Keratinocyte (primary cell): ENCODE data around the gene UGT1A4.

Source experiments
- CTCF ChIP-seq, 3 experiments: IDR thresholded peaks in 1 of 3; conservative IDR thresholded peaks in 1 of 3; optimal IDR thresholded peaks in 1 of 3; 2 replicates in 2 of 3; 3 replicates in 1 of 3; pipeline versions ENCODE3 to v1.5.1; 2011; ENCODE audit warnings: low read length in 3 of 3, mild to moderate bottlenecking in 3 of 3, moderate library complexity in 2 of 3, control low read depth in 1 of 3, inconsistent platforms in 1 of 3; ENCODE audit not compliant: insufficient read depth in 2 of 3; ENCODE audit errors: extremely low read depth in 1 of 3
- EZH2 ChIP-seq: IDR thresholded peaks from one replicate; pipeline ENCODE4 v1.6.1; 2012; ENCODE audit warnings: inconsistent platforms, mild to moderate bottlenecking, low read length, moderate library complexity

GRCh38 chr2:233792720-233793119, 74.2 kb downstream of the UGT1A4 start:
- TF ChIP-seq CTCF (optimal IDR thresholded peaks at IDR 0.05 in 1 of 3, IDR thresholded peaks at IDR 0.05 in 1 of 3, conservative IDR thresholded peaks at IDR 0.05 in 1 of 3; ENCODE audit: extremely low read depth in 1 of 3, insufficient read depth in 2 of 3, low read length in 3 of 3) (no peak), EZH2 (no peak)
